ENCODE results near the gene WWOX.

Gene WWOX

GRCh38 chr16:78608305-78608776 lies 508.9 kb downstream of the WWOX start:
- H3K9ac ChIP-seq (ENCODE audit: low read depth, low read length): no peak overlapping the region
- H3K36me3 ChIP-seq (ENCODE audit: control insufficient read depth, insufficient read depth, low read length): no peaks in the 10 kb centered on the region
- no peak overlapping the region for H3K27ac ChIP-seq (ENCODE audit: low read depth, low read length)
- peaks cover 54% of the 10 kb centered on the region for H3K4me1 ChIP-seq (ENCODE audit: control insufficient read depth, insufficient read depth, low read length)
- no peak overlapping the region for H3K4me3 ChIP-seq (ENCODE audit: low read depth, low read length)
- H3K9me3 ChIP-seq (ENCODE audit: control insufficient read depth, insufficient read depth, low read length): no peaks in the 10 kb centered on the region
- H3K27me3 ChIP-seq (ENCODE audit: control insufficient read depth, insufficient read depth, low read length): no peaks in the 10 kb centered on the region

GRCh38 chr16:78609402-78610274 lies 510.2 kb downstream of the WWOX start:
- H3K4me3 ChIP-seq (ENCODE audit: low read depth, low read length): no peak overlapping the region
- no peak overlapping the region for H3K9ac ChIP-seq (ENCODE audit: low read depth, low read length)
- H3K9me3 ChIP-seq (ENCODE audit: control insufficient read depth, insufficient read depth, low read length): no peaks in the 10 kb centered on the region

GRCh38 chr16:78611318-78611717 lies 511.9 kb downstream of the WWOX start:
- Histone ChIP-seq H3K4me1 (ENCODE audit: control insufficient read depth, insufficient read depth, low read length) (peaks cover 40% of the 10 kb centered on the region), H3K4me3 (ENCODE audit: low read depth, low read length) (no peak overlapping the region), H3K9ac (ENCODE audit: low read depth, low read length) (no peak overlapping the region), H3K9me3 (ENCODE audit: control insufficient read depth, insufficient read depth, low read length) (no peaks in the 10 kb centered on the region), H3K27me3 (ENCODE audit: control insufficient read depth, insufficient read depth, low read length) (no peaks in the 10 kb centered on the region), H3K36me3 (ENCODE audit: control insufficient read depth, insufficient read depth, low read length) (no peaks in the 10 kb centered on the region), H3K27ac (ENCODE audit: low read depth, low read length) (no peak overlapping the region)

More at GRCh38 chr16:78609402-78610274, 510.2 kb downstream of the WWOX start:
- H3K36me3 ChIP-seq (ENCODE audit: control insufficient read depth, insufficient read depth, low read length): no peaks in the 10 kb centered on the region
- H3K4me1 ChIP-seq (ENCODE audit: control insufficient read depth, insufficient read depth, low read length): peaks cover 54% of the 10 kb centered on the region
- H3K27me3 ChIP-seq (ENCODE audit: control insufficient read depth, insufficient read depth, low read length): no peaks in the 10 kb centered on the region
- H3K27ac ChIP-seq (ENCODE audit: low read depth, low read length): no peak overlapping the region

GRCh38 chr16:78619811-78620210 lies 520.4 kb downstream of the WWOX start:
- H3K4me3 ChIP-seq (ENCODE audit: low read depth, low read length): no peak overlapping the region
- H3K27ac ChIP-seq (ENCODE audit: low read depth, low read length): no peak overlapping the region
- H3K27me3 ChIP-seq (ENCODE audit: control insufficient read depth, insufficient read depth, low read length): no peaks in the 10 kb centered on the region
- no peaks in the 10 kb centered on the region for H3K9me3 ChIP-seq (ENCODE audit: control insufficient read depth, insufficient read depth, low read length)
- H3K36me3 ChIP-seq (ENCODE audit: control insufficient read depth, insufficient read depth, low read length): no peaks in the 10 kb centered on the region
- no peak overlapping the region for H3K9ac ChIP-seq (ENCODE audit: low read depth, low read length)
- H3K4me1 ChIP-seq (ENCODE audit: control insufficient read depth, insufficient read depth, low read length): no peaks in the 10 kb centered on the region

GRCh38 chr16:78620291-78620690 lies 520.8 kb downstream of the WWOX start:
- Histone ChIP-seq H3K36me3 (ENCODE audit: control insufficient read depth, insufficient read depth, low read length) (no peaks in the 10 kb centered on the region), H3K27me3 (ENCODE audit: control insufficient read depth, insufficient read depth, low read length) (no peaks in the 10 kb centered on the region), H3K4me1 (ENCODE audit: control insufficient read depth, insufficient read depth, low read length) (no peaks in the 10 kb centered on the region), H3K9me3 (ENCODE audit: control insufficient read depth, insufficient read depth, low read length) (no peaks in the 10 kb centered on the region), H3K27ac (ENCODE audit: low read depth, low read length) (no peak overlapping the region), H3K4me3 (ENCODE audit: low read depth, low read length) (no peak overlapping the region), H3K9ac (ENCODE audit: low read depth, low read length) (no peak overlapping the region)

- no peaks in the 10 kb centered on the region for H3K27me3 ChIP-seq (ENCODE audit: control insufficient read depth, insufficient read depth, low read length)
- H3K9me3 ChIP-seq (ENCODE audit: control insufficient read depth, insufficient read depth, low read length): no peaks in the 10 kb centered on the region
- no peak overlapping the region for H3K9ac ChIP-seq (ENCODE audit: low read depth, low read length)
- no peak overlapping the region for H3K4me3 ChIP-seq (ENCODE audit: low read depth, low read length)
- no peak overlapping the region for H3K27ac ChIP-seq (ENCODE audit: low read depth, low read length)
- no peaks in the 10 kb centered on the region for H3K36me3 ChIP-seq (ENCODE audit: control insufficient read depth, insufficient read depth, low read length)
- H3K4me1 ChIP-seq (ENCODE audit: control insufficient read depth, insufficient read depth, low read length): no peaks in the 10 kb centered on the region
These were observed 524.3 kb downstream of the WWOX start for GRCh38 chr16:78623796-78624195.

- Histone ChIP-seq H3K27ac (ENCODE audit: low read depth, low read length) (no peak overlapping the region), H3K4me1 (ENCODE audit: control insufficient read depth, insufficient read depth, low read length) (no peaks in the 10 kb centered on the region), H3K4me3 (ENCODE audit: low read depth, low read length) (no peak overlapping the region), H3K27me3 (ENCODE audit: control insufficient read depth, insufficient read depth, low read length) (no peaks in the 10 kb centered on the region), H3K9me3 (ENCODE audit: control insufficient read depth, insufficient read depth, low read length) (no peaks in the 10 kb centered on the region), H3K9ac (ENCODE audit: low read depth, low read length) (no peak overlapping the region), H3K36me3 (ENCODE audit: control insufficient read depth, insufficient read depth, low read length) (no peaks in the 10 kb centered on the region)
These were observed 524.9 kb downstream of the WWOX start for GRCh38 chr16:78624366-78624765.

- Histone ChIP-seq H3K27me3 (ENCODE audit: control insufficient read depth, insufficient read depth, low read length) (no peaks in the 10 kb centered on the region), H3K9me3 (ENCODE audit: control insufficient read depth, insufficient read depth, low read length) (peaks cover 12% of the 10 kb centered on the region), H3K27ac (ENCODE audit: low read depth, low read length) (no peak overlapping the region), H3K9ac (ENCODE audit: low read depth, low read length) (no peak overlapping the region), H3K4me1 (ENCODE audit: control insufficient read depth, insufficient read depth, low read length) (no peaks in the 10 kb centered on the region), H3K4me3 (ENCODE audit: low read depth, low read length) (no peak overlapping the region), H3K36me3 (ENCODE audit: control insufficient read depth, insufficient read depth, low read length) (no peaks in the 10 kb centered on the region)
These were observed 529.1 kb downstream of the WWOX start for GRCh38 chr16:78628461-78629045.

- H3K9me3 ChIP-seq (ENCODE audit: control insufficient read depth, insufficient read depth, low read length): peaks cover 12% of the 10 kb centered on the region
- no peak overlapping the region for H3K9ac ChIP-seq (ENCODE audit: low read depth, low read length)
- H3K36me3 ChIP-seq (ENCODE audit: control insufficient read depth, insufficient read depth, low read length): no peaks in the 10 kb centered on the region
- no peaks in the 10 kb centered on the region for H3K4me1 ChIP-seq (ENCODE audit: control insufficient read depth, insufficient read depth, low read length)
- no peaks in the 10 kb centered on the region for H3K27me3 ChIP-seq (ENCODE audit: control insufficient read depth, insufficient read depth, low read length)
- no peak overlapping the region for H3K4me3 ChIP-seq (ENCODE audit: low read depth, low read length)
- no peak overlapping the region for H3K27ac ChIP-seq (ENCODE audit: low read depth, low read length)
These were observed 529.7 kb downstream of the WWOX start for GRCh38 chr16:78629173-78629572.

GRCh38 chr16:78630102-78630501 lies 530.6 kb downstream of the WWOX start:
- H3K4me1 ChIP-seq (ENCODE audit: control insufficient read depth, insufficient read depth, low read length): no peaks in the 10 kb centered on the region
- H3K27ac ChIP-seq (ENCODE audit: low read depth, low read length): no peak overlapping the region
- no peaks in the 10 kb centered on the region for H3K27me3 ChIP-seq (ENCODE audit: control insufficient read depth, insufficient read depth, low read length)
- H3K36me3 ChIP-seq (ENCODE audit: control insufficient read depth, insufficient read depth, low read length): no peaks in the 10 kb centered on the region
- H3K9ac ChIP-seq (ENCODE audit: low read depth, low read length): no peak overlapping the region
- H3K4me3 ChIP-seq (ENCODE audit: low read depth, low read length): no peak overlapping the region
- peaks cover 12% of the 10 kb centered on the region for H3K9me3 ChIP-seq (ENCODE audit: control insufficient read depth, insufficient read depth, low read length)

- peaks cover 12% of the 10 kb centered on the region for H3K9me3 ChIP-seq (ENCODE audit: control insufficient read depth, insufficient read depth, low read length)
- H3K4me3 ChIP-seq (ENCODE audit: low read depth, low read length): no peak overlapping the region
- no peaks in the 10 kb centered on the region for H3K4me1 ChIP-seq (ENCODE audit: control insufficient read depth, insufficient read depth, low read length)
- no peak overlapping the region for H3K27ac ChIP-seq (ENCODE audit: low read depth, low read length)
- H3K27me3 ChIP-seq (ENCODE audit: control insufficient read depth, insufficient read depth, low read length): no peaks in the 10 kb centered on the region
- H3K9ac ChIP-seq (ENCODE audit: low read depth, low read length): no peak overlapping the region
- H3K36me3 ChIP-seq (ENCODE audit: control insufficient read depth, insufficient read depth, low read length): no peaks in the 10 kb centered on the region
These were observed 534.1 kb downstream of the WWOX start for GRCh38 chr16:78633551-78633950.
